Fibroblast of lung (primary cell): ENCODE results near the gene USP44. TPM values are rescaled to one million over a fixed set of nuclear protein-coding genes. Genes with fewer than 3 reads are reported as not detected.

Experiments
- DNase-seq, 2 donors: peaks; one replicate each; pipeline versions ENCODE4 v3.0.0 to v3.0.0-alpha.2; 2010; ENCODE audit warnings: low read depth in 2 of 2
- H2AFZ ChIP-seq: 2 replicates; pipeline ENCODE4 v1.5.1; 2012; ENCODE audit warnings: low read length, control low read depth, inconsistent platforms
- H3K27ac ChIP-seq: 2 replicates; pipeline ENCODE4 v1.5.1; 2011; ENCODE audit warnings: low read length, control low read depth; ENCODE audit not compliant: insufficient read depth
- H3K27me3 ChIP-seq: 2 replicates; pipeline ENCODE4 v1.5.1; 2011; ENCODE audit warnings: mild to moderate bottlenecking, low read length; ENCODE audit not compliant: control insufficient read depth, insufficient read depth
- H3K36me3 ChIP-seq: 2 replicates; pipeline ENCODE4 v1.5.1; 2011; ENCODE audit warnings: low read length; ENCODE audit not compliant: control insufficient read depth, insufficient read depth
- H3K4me1 ChIP-seq: 2 replicates; pipeline ENCODE4 v1.5.1; 2011; ENCODE audit warnings: low read length; ENCODE audit not compliant: control insufficient read depth, insufficient read depth; ENCODE audit errors: extremely low read depth
- H3K4me2 ChIP-seq: 2 replicates; pipeline ENCODE4 v1.5.1; 2011; ENCODE audit warnings: low read length, control low read depth; ENCODE audit not compliant: insufficient read depth; ENCODE audit errors: extremely low read depth
- H3K4me3 ChIP-seq, 4 experiments: fragments of 200-600 bp in 1 of 4; sonication (generic) in 1 of 4; replicated peaks in 1 of 4; 2 replicates each; pipeline ENCODE4 v1.5.1; 2011 to 2016; ENCODE audit warnings: low read length in 4 of 4, low read depth in 3 of 4, mild to moderate bottlenecking in 3 of 4, control low read depth in 2 of 4, inconsistent platforms in 1 of 4, mixed read lengths in 1 of 4; ENCODE audit not compliant: insufficient read depth in 1 of 4; ENCODE audit errors: control extremely low read depth in 1 of 4
- H3K79me2 ChIP-seq: 2 replicates; pipeline ENCODE4 v1.5.1; 2012; ENCODE audit warnings: mild to moderate bottlenecking, low read length, inconsistent platforms; ENCODE audit not compliant: control insufficient read depth, insufficient read depth
- H3K9ac ChIP-seq: 2 replicates; pipeline ENCODE4 v1.5.1; 2011; ENCODE audit warnings: mild to moderate bottlenecking, low read length, control low read depth; ENCODE audit not compliant: insufficient read depth
- H3K9me3 ChIP-seq: 2 replicates; pipeline ENCODE4 v1.5.1; 2012; ENCODE audit warnings: low read depth, low read length; ENCODE audit not compliant: control insufficient read depth, insufficient read depth
- H4K20me1 ChIP-seq: 2 replicates; pipeline ENCODE4 v1.5.1; 2011; ENCODE audit warnings: low read length; ENCODE audit not compliant: control insufficient read depth, insufficient read depth; ENCODE audit errors: extremely low read depth
- EZH2 ChIP-seq: IDR thresholded peaks from 2 replicates; pipeline ENCODE4 v1.5.1; 2012; ENCODE audit warnings: low read length, control low read depth, mild to moderate bottlenecking; ENCODE audit errors: missing control alignments
- polyA minus RNA-seq: library from RNA; depleted of rRNA, polyadenylated mRNA; stranded (reverse); fragments of >200 nt; gene quantifications from 2 replicates; pipeline ENCODE4 v1.2.3, GENCODE V29; 2011; ENCODE audit warnings: low replicate concordance
- polyA plus RNA-seq, 2 donors: library from polyadenylated mRNA; depleted of rRNA in 1 of 2; stranded (reverse) in 1 of 2; unstranded in 1 of 2; fragments of >200 nt; gene quantifications; 2 replicates each; pipeline ENCODE4 v1.2.1, GENCODE V29; 2011 to 2012; ENCODE audit warnings: missing spikeins in 1 of 2
- total RNA-seq: library from RNA; depleted of rRNA; stranded (reverse); fragments of >200 nt; gene quantifications from 2 replicates; pipeline ENCODE4 v1.2.1, GENCODE V29; 2014
- TF ChIP-seq, protein P1 (sequence below), 2 donors: IDR thresholded peaks in 1 of 2; conservative IDR thresholded peaks in 1 of 2; 1 replicate in 1 of 2; 2 replicates in 1 of 2; pipeline ENCODE4 v1.5.1; 2011 to 2012; ENCODE audit warnings: low read length in 2 of 2, control low read depth in 1 of 2, inconsistent platforms in 1 of 2, low read depth in 1 of 2, mild to moderate bottlenecking in 1 of 2

Gene USP44
- total RNA-seq, result 27.2 and 27.4 TPM in 2 replicates
- polyA plus RNA-seq, result 7.0 and 21.5 TPM in 2 replicates
- polyA plus RNA-seq (2012), result 3.5 and 10.1 TPM in 2 replicates
- polyA minus RNA-seq, result 1.2 and 15.8 TPM in 2 replicates

DNA sequence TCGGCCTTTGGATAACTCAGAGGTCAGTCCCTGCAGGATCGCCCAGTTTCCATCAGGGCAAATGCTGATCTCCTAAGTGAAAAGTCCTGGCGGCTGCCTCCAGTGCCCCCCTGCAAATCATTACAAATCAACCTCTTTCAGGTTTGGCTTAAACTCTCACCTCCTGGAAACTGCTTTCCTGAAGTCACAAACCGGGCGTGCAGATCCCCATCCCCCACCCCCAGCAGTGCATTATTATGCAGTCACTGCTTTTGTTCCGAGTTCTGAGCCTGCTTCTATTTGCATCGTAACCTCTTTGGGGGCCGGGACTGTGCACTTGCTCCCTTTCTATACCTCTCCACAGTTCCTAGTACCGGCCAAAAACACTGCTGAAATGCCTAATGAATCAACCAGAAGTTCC, at the start of gene USP44:
Gene USP44, minus strand, starts transcription at position 172 of the 400 bp plus-strand sequence. CDS start 17,220 bp downstream, outside the sequence.
- DNase-seq, result no peak
- H2AFZ ChIP-seq, result no peak within 1 kb of the TSS
- TF ChIP-seq EZH2, result no peak
- TF ChIP-seq, protein P1, sequence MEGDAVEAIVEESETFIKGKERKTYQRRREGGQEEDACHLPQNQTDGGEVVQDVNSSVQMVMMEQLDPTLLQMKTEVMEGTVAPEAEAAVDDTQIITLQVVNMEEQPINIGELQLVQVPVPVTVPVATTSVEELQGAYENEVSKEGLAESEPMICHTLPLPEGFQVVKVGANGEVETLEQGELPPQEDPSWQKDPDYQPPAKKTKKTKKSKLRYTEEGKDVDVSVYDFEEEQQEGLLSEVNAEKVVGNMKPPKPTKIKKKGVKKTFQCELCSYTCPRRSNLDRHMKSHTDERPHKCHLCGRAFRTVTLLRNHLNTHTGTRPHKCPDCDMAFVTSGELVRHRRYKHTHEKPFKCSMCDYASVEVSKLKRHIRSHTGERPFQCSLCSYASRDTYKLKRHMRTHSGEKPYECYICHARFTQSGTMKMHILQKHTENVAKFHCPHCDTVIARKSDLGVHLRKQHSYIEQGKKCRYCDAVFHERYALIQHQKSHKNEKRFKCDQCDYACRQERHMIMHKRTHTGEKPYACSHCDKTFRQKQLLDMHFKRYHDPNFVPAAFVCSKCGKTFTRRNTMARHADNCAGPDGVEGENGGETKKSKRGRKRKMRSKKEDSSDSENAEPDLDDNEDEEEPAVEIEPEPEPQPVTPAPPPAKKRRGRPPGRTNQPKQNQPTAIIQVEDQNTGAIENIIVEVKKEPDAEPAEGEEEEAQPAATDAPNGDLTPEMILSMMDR (conservative IDR thresholded peaks at IDR 0.05 in 1 of 2, IDR thresholded peaks at IDR 0.05 in 1 of 2; ENCODE audit: low read depth in 1 of 2, low read length in 2 of 2), result no peak

DNA sequence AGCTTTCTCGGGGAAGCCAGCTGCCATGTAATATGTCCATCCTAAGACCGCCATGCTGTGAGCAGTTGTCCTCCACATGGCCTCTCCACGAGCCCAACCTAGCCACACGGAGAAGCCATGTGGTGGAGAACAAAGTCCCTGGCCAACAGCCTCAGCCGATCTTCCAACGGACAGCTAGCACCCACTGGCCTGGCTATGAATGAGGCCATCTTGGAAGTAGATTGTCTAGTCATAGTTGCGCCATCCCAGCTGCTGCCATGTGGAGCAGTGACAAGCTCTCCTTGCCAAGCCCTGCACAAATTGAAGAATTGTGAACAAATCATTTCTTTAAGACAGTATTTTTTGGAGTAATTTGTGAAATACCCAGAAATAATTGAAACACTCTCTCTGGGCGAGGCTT, 49.3 kb upstream of the USP44 start:
- no peak for TF ChIP-seq EZH2
- TF ChIP-seq, protein P1 (conservative IDR thresholded peaks at IDR 0.05 in 1 of 2, IDR thresholded peaks at IDR 0.05 in 1 of 2; ENCODE audit: low read depth in 1 of 2, low read length in 2 of 2), result no peak
- Histone ChIP-seq H3K27me3 (no peaks in the 10 kb centered on the region), H3K36me3 (no peaks in the 10 kb centered on the region), H4K20me1 (no peaks in the 10 kb centered on the region), H3K9me3 (no peaks in the 10 kb centered on the region), H3K9ac (no peak overlapping the region), H2AFZ (no peak overlapping the region), H3K27ac (no peak overlapping the region), H3K4me3 (no peak overlapping the region), H3K4me2 (no peak overlapping the region), H3K79me2 (no peaks in the 10 kb centered on the region), H3K4me1 (peaks cover 15% of the 10 kb centered on the region)
- no peak for DNase-seq

More for the DNA sequence above, at the start of gene USP44:
- Histone ChIP-seq H3K4me3 (no peak within 1 kb of the TSS), H3K36me3 (no peaks in the 10 kb centered on the region), H3K9ac (no peak within 1 kb of the TSS), H3K4me1 (no peaks in the 10 kb centered on the region), H3K4me2 (no peak within 1 kb of the TSS), H3K9me3 (no peaks in the 10 kb centered on the region), H3K27ac (no peak within 1 kb of the TSS), H3K27me3 (peaks cover 8% of the 10 kb centered on the region), H4K20me1 (no peaks in the 10 kb centered on the region), H3K79me2 (peaks cover 2% of the 10 kb centered on the region)

DNA sequence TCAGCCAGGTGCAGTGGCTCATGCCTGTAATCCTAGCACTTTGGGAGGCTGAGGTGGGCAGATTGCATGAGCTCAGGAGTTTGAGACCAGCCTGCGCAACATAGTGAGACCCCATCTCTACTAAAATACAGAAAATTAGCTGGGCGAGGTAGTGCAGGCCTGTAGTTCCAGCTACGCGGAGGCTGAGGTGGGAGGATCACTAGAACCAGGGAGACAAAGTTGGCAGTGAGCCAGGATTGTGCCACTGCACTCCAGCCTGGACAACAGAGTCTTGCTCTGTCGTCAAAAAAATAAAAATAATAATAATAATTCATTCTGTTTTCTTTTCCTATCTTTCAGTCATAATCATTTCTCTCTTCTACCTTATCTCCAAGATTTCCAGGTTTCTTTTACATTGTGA, 48.6 kb upstream of the USP44 start:
- Histone ChIP-seq H3K9ac (no peak overlapping the region), H3K27ac (no peak overlapping the region), H3K79me2 (no peaks in the 10 kb centered on the region), H3K4me3 (no peak overlapping the region), H3K9me3 (no peaks in the 10 kb centered on the region), H2AFZ (no peak overlapping the region), H3K4me2 (no peak overlapping the region), H3K4me1 (peaks cover 13% of the 10 kb centered on the region), H4K20me1 (no peaks in the 10 kb centered on the region), H3K27me3 (no peaks in the 10 kb centered on the region), H3K36me3 (no peaks in the 10 kb centered on the region)
- DNase-seq, result no peak
- no peak for TF ChIP-seq EZH2
- TF ChIP-seq, protein P1 (conservative IDR thresholded peaks at IDR 0.05 in 1 of 2, IDR thresholded peaks at IDR 0.05 in 1 of 2; ENCODE audit: low read depth in 1 of 2, low read length in 2 of 2), result no peak
